IPS-18c (cell line): ENCODE data around the gene FBXO36.

ENCODE experiments used
- H3K4me3 ChIP-seq: 2 replicates; pipeline ENCODE4 v1.7.0; 2013; ENCODE audit warnings: low read depth, mild to moderate bottlenecking, low read length, moderate library complexity; ENCODE audit not compliant: insufficient read depth
- H3K9me3 ChIP-seq: one replicate; pipeline ENCODE4 v1.6.1; 2013; ENCODE audit warnings: mild to moderate bottlenecking, low read length, moderate library complexity; ENCODE audit not compliant: control insufficient read depth, insufficient read depth

FBXO36 gene

DNA sequence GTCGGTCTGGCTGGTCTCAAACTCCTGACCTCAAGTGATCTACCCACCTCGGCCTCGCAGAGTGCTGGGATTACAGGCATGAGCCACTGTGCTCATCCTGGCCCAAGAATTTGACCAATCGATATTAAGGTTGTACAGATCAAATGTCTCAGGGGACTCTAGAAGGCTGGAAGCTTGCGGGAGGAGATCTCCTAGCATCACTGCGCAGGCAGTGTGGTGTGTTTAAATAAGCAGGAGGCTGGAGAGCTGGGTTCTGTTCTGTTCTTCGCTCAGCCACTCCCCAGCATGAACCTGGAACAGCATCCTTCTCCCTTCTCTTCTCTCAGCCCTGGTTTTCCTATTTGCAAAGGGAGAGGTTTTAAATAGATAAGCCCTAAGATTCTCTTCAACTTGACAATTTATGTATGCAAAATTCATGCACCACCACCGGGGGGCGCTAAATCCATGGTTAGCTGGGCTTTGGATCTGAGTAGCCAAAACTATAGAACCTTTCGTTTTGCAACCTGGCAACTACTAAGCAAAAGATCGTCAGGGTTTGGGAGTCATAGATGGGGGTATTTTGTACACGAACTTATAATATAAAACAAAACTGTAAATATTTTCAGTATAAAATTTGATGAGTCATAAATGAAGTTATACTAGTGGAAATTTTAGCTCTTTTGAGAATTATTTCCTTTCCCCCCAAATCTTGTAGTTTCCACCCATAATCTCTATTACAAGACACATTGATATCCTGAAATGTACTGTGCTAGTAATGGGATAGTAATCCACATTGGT lies 85.8 kb downstream of the FBXO36 start:
- H3K4me3 ChIP-seq = no peak overlapping the region
- H3K9me3 ChIP-seq = no peaks in the 10 kb centered on the region

GRCh38 chr2:230008708-230009066 lies 86.4 kb downstream of the FBXO36 start:
- H3K9me3 ChIP-seq = no peaks in the 10 kb centered on the region
- H3K4me3 ChIP-seq = no peak overlapping the region

DNA sequence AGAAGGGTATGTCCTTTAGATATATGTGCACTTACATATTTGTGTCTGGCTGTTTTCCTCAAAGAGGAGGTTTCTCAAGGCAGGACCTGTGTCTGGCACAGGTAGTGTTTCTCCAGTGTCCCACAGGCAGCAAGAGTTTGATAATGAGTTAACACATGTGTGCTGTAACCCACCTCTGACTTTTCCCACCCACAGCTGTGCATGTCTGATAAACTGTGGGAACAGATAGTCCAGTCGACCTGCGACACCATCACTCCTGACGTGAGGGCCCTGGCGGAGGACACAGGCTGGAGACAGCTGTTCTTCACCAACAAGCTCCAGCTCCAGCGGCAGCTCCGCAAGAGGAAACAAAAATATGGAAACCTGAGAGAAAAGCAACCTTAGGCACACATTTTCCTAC lies 88.2 kb downstream of the FBXO36 start:
- H3K4me3 ChIP-seq = no peak overlapping the region
- H3K9me3 ChIP-seq = no peaks in the 10 kb centered on the region

- H3K9me3 ChIP-seq = no peaks in the 10 kb centered on the region
- H3K4me3 ChIP-seq = no peak overlapping the region
Measured at GRCh38 chr2:230011617-230012016, 89.3 kb downstream of the FBXO36 start.

DNA sequence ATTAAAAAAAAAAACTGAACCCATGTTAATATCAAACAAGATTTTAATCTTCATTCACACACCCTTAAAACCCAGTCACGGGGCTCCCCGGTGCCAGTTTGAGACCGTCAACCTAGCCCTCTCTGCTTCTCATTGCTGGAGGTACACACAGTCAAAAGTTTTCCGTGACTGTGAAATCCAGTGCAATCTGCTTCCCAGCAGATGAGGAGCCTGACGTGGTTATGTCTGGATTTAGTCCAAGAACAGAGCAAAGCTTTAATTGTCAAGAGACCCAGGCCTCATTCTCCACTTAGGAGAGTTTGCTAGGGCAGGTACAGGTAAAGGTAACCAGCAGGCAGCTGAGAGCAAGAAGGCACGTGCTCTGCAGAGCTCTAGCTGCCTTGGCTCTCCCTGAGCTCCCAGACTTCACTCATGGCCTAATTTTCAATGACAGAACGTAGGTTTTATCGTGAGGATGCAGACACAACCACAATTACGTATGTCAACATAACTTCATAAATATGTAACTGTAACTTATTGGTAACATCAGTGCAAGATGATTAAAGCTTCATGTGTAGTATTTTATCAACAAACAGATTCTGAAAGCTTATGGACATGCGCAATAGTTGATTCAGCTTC lies 90.1 kb downstream of the FBXO36 start:
- H3K9me3 ChIP-seq = no peaks in the 10 kb centered on the region
- H3K4me3 ChIP-seq = no peak overlapping the region

DNA sequence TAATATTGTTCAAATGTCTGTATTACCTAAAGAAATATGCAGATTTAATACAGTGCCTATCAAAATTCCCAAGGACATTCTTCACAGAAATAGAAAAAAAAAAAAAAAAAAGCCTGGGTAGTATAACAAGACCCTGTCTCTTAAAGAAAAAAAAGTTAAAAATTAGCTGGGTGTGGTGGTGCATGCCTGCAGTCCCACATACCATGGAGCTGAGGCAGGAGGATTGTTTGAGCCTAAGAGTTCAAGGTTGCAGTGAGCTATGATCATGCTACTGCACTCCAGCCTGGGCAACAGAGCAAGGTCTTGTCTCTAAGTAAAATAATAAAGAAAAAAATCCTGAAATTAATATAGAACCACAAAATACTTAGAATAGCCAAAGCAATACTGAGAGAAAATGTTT lies 94.5 kb downstream of the FBXO36 start:
- H3K4me3 ChIP-seq = no peak overlapping the region
- H3K9me3 ChIP-seq = no peaks in the 10 kb centered on the region

GRCh38 chr2:230018153-230018552 lies 95.8 kb downstream of the FBXO36 start:
- H3K9me3 ChIP-seq = no peaks in the 10 kb centered on the region

GRCh38 chr2:230019742-230020141 lies 97.4 kb downstream of the FBXO36 start:
- H3K9me3 ChIP-seq = no peaks in the 10 kb centered on the region
- H3K4me3 ChIP-seq = no peak overlapping the region

More at GRCh38 chr2:230018153-230018552, 95.8 kb downstream of the FBXO36 start:
- H3K4me3 ChIP-seq = no peak overlapping the region

DNA sequence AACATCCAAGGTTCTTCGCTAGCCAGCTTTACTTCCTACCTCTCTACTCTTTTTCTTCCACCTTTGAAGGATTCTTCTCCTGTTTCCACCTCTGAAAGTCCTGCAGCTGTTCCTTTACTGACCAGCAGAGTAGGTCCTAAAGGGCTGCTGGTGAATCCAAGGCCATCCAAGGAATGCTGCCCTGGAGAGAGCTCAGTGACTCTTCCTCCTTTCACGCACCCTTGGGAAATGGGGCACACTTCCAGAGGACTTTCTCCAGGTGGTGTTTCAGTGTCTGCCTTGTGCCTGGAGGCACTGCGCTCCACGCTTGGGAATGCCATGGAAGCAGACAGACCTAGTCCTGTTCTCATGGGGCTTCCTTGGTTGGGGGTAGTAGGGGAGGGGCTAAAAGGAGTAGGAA lies 101.0 kb downstream of the FBXO36 start:
- H3K4me3 ChIP-seq = no peak overlapping the region
- H3K9me3 ChIP-seq = no peaks in the 10 kb centered on the region

DNA sequence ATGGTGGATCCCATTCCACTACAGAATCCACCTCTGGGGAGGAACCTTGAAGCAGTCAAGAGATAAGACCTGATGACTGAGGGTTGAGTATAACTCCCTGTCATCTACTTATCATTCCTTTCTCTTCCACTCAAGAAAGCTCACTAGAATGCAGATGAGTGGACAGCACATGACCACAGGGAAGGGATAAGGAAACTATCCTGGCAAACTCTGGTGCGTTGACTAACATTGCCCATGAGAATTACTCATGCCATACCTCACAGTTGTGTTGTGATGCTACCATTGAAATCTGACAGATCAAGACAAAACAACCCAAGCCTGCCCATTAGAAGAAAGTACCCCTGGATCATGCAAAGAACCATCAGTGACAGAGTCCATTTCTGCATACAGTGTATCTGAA lies 119.9 kb downstream of the FBXO36 start:
- Histone ChIP-seq H3K9me3 (no peaks in the 10 kb centered on the region), H3K4me3 (no peak overlapping the region)

GRCh38 chr2:230043025-230043424 lies 120.7 kb downstream of the FBXO36 start:
- H3K4me3 ChIP-seq = no peak overlapping the region

DNA sequence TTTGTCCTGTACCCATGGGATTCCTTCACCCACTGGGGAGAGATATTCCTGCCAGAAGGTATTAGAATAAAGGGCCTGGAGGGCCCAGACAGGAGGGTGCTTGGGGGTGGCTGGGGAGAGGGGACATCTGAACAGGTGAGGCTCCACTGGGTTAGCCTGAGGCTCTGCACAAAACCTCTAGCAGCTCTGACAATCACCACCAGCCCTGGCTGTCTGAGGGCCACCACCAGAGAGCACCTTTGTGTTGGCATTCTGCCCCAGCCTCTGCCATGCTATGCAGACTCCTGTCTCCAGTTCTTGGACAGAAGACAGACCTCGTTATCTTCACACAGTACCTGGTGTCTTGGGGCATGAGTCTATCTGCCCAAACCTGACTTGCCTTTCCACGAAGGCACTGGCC lies 121.2 kb downstream of the FBXO36 start:
- H3K9me3 ChIP-seq = no peaks in the 10 kb centered on the region
- no peak overlapping the region for H3K4me3 ChIP-seq

More at GRCh38 chr2:230043025-230043424, 120.7 kb downstream of the FBXO36 start:
- H3K9me3 ChIP-seq = no peaks in the 10 kb centered on the region

- no peak overlapping the region for H3K4me3 ChIP-seq
Measured at GRCh38 chr2:230046491-230046890, 124.2 kb downstream of the FBXO36 start.

GRCh38 chr2:230048010-230048671 lies 125.8 kb downstream of the FBXO36 start:
- Histone ChIP-seq H3K9me3 (no peaks in the 10 kb centered on the region), H3K4me3 (no peak overlapping the region)

More at GRCh38 chr2:230046491-230046890, 124.2 kb downstream of the FBXO36 start:
- no peaks in the 10 kb centered on the region for H3K9me3 ChIP-seq

- peaks cover 2% of the 10 kb centered on the region for H3K9me3 ChIP-seq
- no peak overlapping the region for H3K4me3 ChIP-seq
Measured at GRCh38 chr2:230050136-230050535, 127.8 kb downstream of the FBXO36 start.

- H3K9me3 ChIP-seq = peaks cover 2% of the 10 kb centered on the region
- H3K4me3 ChIP-seq = no peak overlapping the region
Measured at GRCh38 chr2:230052299-230052698, 130.0 kb downstream of the FBXO36 start.

DNA sequence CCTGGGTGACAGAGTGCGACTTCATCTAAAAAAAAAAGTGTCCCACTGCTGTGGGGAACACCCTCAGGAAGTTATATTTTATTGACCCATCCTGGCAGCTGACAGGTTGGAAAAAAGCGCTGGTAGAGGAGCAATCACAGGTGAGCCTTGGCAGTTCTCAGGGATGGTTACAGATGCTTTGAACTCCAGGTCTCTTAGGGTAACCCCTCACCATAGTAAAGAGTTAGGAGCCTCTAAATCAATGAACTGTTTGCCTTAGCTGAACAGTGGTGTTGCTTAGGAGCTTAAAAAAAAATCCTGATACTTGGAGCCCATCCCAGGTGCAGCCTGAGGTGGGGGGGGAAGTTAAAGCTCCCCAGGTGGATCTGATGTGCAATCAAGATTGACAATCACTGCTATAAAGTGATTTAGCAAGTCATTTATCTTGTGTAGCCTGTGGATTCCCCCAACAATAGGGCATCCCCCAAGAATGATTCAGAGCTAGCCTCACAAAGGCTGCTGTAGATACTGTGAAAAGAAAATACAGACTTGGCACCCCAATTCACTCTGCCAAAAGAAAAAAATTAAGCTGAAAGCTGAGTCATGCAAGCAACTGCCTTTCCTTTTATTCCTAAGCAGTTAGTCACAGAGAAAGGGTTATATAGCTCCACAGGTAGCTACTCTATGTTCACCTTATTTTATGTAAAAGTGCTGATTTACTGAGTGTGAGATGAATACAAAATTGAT lies 131.6 kb downstream of the FBXO36 start:
- H3K9me3 ChIP-seq = peaks cover 2% of the 10 kb centered on the region
- H3K4me3 ChIP-seq = no peak overlapping the region
